ENCODE measurements around the gene TUBA3E. TPM values are rescaled to one million over a fixed set of nuclear protein-coding genes. Genes with fewer than 3 reads are reported as not detected.
"Not testable (repeated sequence)": the region's sequence is repeated elsewhere in the genome, so short reads cannot be mapped to it uniquely, and the experiment has no call there.

The TUBA3E gene
- total RNA-seq, 2 donors from 2014 or later, result not detected

- not testable (repeated sequence) for DNase-seq, ATAC-seq
- intact Hi-C loops (cut with DNase I, micrococcal nuclease), result loop anchor here in 1 of 2 donors (10.0 kb wide), 1 partner anchor 164 kb away; the partner anchor contains the start of gene IMP4
Measured at GRCh38 chr2:130180404-130181324, 17.6 kb downstream of the TUBA3E start.

GRCh38 chr2:130174866-130175265, 23.4 kb downstream of the TUBA3E start:
- intact Hi-C loops (cut with DNase I, micrococcal nuclease); DNase-seq; ATAC-seq: not testable (repeated sequence)

- no peak for DNase-seq
- intact Hi-C loops (cut with DNase I, micrococcal nuclease), result no loop called here
Measured at GRCh38 chr2:130169896-130170295, 28.3 kb downstream of the TUBA3E start.

GRCh38 chr2:130169163-130169562, 29.1 kb downstream of the TUBA3E start:
- peak; percentile 31 for ATAC-seq
- intact Hi-C loops (cut with DNase I, micrococcal nuclease); DNase-seq: not testable (repeated sequence)

More at GRCh38 chr2:130169896-130170295, 28.3 kb downstream of the TUBA3E start:
- no peak for ATAC-seq

GRCh38 chr2:130166611-130167010, 31.6 kb downstream of the TUBA3E start:
- ATAC-seq; intact Hi-C loops (cut with DNase I, micrococcal nuclease); DNase-seq: not testable (repeated sequence)

- intact Hi-C loops (cut with DNase I, micrococcal nuclease), result no loop called here
Measured at GRCh38 chr2:130165293-130166016, 32.8 kb downstream of the TUBA3E start.

GRCh38 chr2:130162968-130163367, 35.3 kb downstream of the TUBA3E start:
- ATAC-seq (no peak), DNase-seq (no peak)
- intact Hi-C loops (cut with DNase I, micrococcal nuclease), result no loop called here

More at GRCh38 chr2:130165293-130166016, 32.8 kb downstream of the TUBA3E start:
- DNase-seq (no peak), ATAC-seq (no peak)

- ATAC-seq; intact Hi-C loops (cut with DNase I, micrococcal nuclease): not testable (repeated sequence)
Measured at GRCh38 chr2:130162486-130162885, 35.8 kb downstream of the TUBA3E start.

GRCh38 chr2:130160838-130161705, 37.2 kb downstream of the TUBA3E start:
- intact Hi-C loops (cut with DNase I, micrococcal nuclease); DNase-seq: not testable (repeated sequence)
- peak; percentile 34 for ATAC-seq

More at GRCh38 chr2:130162486-130162885, 35.8 kb downstream of the TUBA3E start:
- DNase-seq, result not testable (repeated sequence)

- intact Hi-C loops (cut with DNase I, micrococcal nuclease), result no loop called here
- no peak for DNase-seq
- ATAC-seq, result no peak
Measured at GRCh38 chr2:130160131-130160530, 38.1 kb downstream of the TUBA3E start.

- intact Hi-C loops (cut with DNase I, micrococcal nuclease); DNase-seq; ATAC-seq: not testable (repeated sequence)
Measured at GRCh38 chr2:130159376-130159775, 38.9 kb downstream of the TUBA3E start.

- DNase-seq (no peak), ATAC-seq (no peak)
- intact Hi-C loops (cut with DNase I, micrococcal nuclease), result no loop called here
Measured at GRCh38 chr2:130158631-130159030, 39.6 kb downstream of the TUBA3E start.

- ATAC-seq; intact Hi-C loops (cut with DNase I, micrococcal nuclease): not testable (repeated sequence)
- DNase-seq, result peak in 1 of 2 donors; percentile 23
Measured at GRCh38 chr2:130157825-130158514, 40.3 kb downstream of the TUBA3E start.

GRCh38 chr2:130157354-130157753, 40.9 kb downstream of the TUBA3E start:
- DNase-seq; intact Hi-C loops (cut with DNase I, micrococcal nuclease); ATAC-seq: not testable (repeated sequence)

GRCh38 chr2:130156624-130157004, 41.6 kb downstream of the TUBA3E start:
- ATAC-seq, result no peak
- intact Hi-C loops (cut with DNase I, micrococcal nuclease), result no loop called here

GRCh38 chr2:130155956-130156623, 42.1 kb downstream of the TUBA3E start:
- intact Hi-C loops (cut with DNase I, micrococcal nuclease), result not testable (repeated sequence)
- ATAC-seq (peak; percentile 85), DNase-seq (peak; percentile 54 to 68)

More at GRCh38 chr2:130156624-130157004, 41.6 kb downstream of the TUBA3E start:
- DNase-seq, result no peak
